Body of pancreas (tissue), 4 donors: Measurements from ENCODE around the gene GPC2.
"Not testable (repeated sequence)": the region's sequence is repeated elsewhere in the genome, so short reads cannot be mapped to it uniquely, and the experiment has no call there.

ENCODE experiments used
- CTCF ChIP-seq, 7 experiments: fragments of 450-650 bp in 4 of 7; fragments of 200-600 bp in 3 of 7; sonication (generic) in 3 of 7; IDR thresholded peaks; one replicate each; pipeline ENCODE4 v1.5.1; 2016 to 2019; ENCODE audit warnings: antibody characterized with exemption in 7 of 7
- POLR2A ChIP-seq, 3 donors: fragments of 450-650 bp; IDR thresholded peaks; one replicate each; pipeline ENCODE4 v1.6.1; 2016; ENCODE audit warnings: antibody characterized with exemption in 3 of 3, mild to moderate bottlenecking in 2 of 3

GRCh38 chr7:100146350-100146749 lies 30.8 kb downstream of the GPC2 start:
- TF ChIP-seq CTCF, POLR2A (IDR thresholded peaks at IDR 0.05): not testable (repeated sequence)
